Transverse colon (tissue), 4 donors: Measurements from ENCODE around the gene TNS1. TPM values are rescaled to one million over a fixed set of nuclear protein-coding genes. Genes with fewer than 3 reads are reported as not detected.
A peak's percentile ranks its signal among the peaks of the same experiment; 100 is the strongest.

Experiments
- DNase-seq: peaks from one replicate; pipeline ENCODE4 v3.0.0-alpha.2; 2019
- H3K27ac ChIP-seq, 4 donors: fragments of 200-600 bp; sonication (generic); 2 replicates each; pipeline ENCODE4 v1.5.1; 2016 to 2018; ENCODE audit warnings: inconsistent platforms in 4 of 4
- H3K27me3 ChIP-seq: fragments of 200-600 bp; sonication (generic); 2 replicates; pipeline ENCODE4 v1.5.1; 2017; ENCODE audit warnings: inconsistent platforms
- H3K36me3 ChIP-seq, 4 donors: fragments of 200-600 bp; sonication (generic); 2 replicates each; pipeline ENCODE4 v1.5.1; 2017 to 2019; ENCODE audit warnings: inconsistent platforms in 4 of 4
- H3K4me1 ChIP-seq, 4 donors: fragments of 200-600 bp; sonication (generic); 2 replicates each; pipeline ENCODE4 v1.5.1; 2017 to 2020; ENCODE audit warnings: inconsistent platforms in 4 of 4
- H3K4me3 ChIP-seq, 4 donors: fragments of 200-600 bp; sonication (generic); 1 replicate in 1 of 4; 2 replicates in 3 of 4; pipeline versions ENCODE4 v1.5.1 to v1.6.1; 2017 to 2019; ENCODE audit warnings: inconsistent platforms in 4 of 4
- H3K9me3 ChIP-seq, 2 donors: fragments of 200-600 bp; sonication (generic); 2 replicates each; pipeline ENCODE4 v1.5.1; 2017 to 2019; ENCODE audit warnings: inconsistent platforms in 2 of 2
- EP300 ChIP-seq: sonication (generic); formaldehyde crosslinking; IDR thresholded peaks from one replicate; pipeline ENCODE4 v1.6.1; 2017; ENCODE audit warnings: antibody characterized with exemption, low read depth
- POLR2A ChIP-seq: fragments of 450-650 bp; IDR thresholded peaks from one replicate; pipeline ENCODE4 v1.6.1; 2016; ENCODE audit warnings: antibody characterized with exemption, mild to moderate bottlenecking, moderate library complexity
- POLR2AphosphoS5 ChIP-seq, 3 donors: sonication (generic); formaldehyde crosslinking; IDR thresholded peaks; one replicate each; pipeline ENCODE4 v1.6.1; 2016; ENCODE audit warnings: antibody characterized with exemption in 3 of 3
- whole genome bisulfite sequencing, 2 donors: methylation state at CpG; one replicate each; pipeline ENCODE4 v1.1.5; 2018; ENCODE audit warnings: low coverage in 1 of 2; 5-methylcytosine and 5-hydroxymethylcytosine counted together
- in situ Hi-C, 4 donors: fragments of 200-750 bp; cut with MboI; loops; one replicate each; pipeline versions ENCODE4 v1.15.0 to v1.15.1; 2017; ENCODE audit warnings: low sequenced_read_pairs in 3 of 4, low pct_ligation_motif_present in 1 of 4, low pct_unique_long_range_greater_than_20kb in 1 of 4
- intact Hi-C: fragments of 100-400 bp; cut with DNase I; formaldehyde crosslinking; loops from one replicate; pipeline ENCODE4 v1.15.1; 2023; ENCODE audit warnings: low total_unique reads
- total RNA-seq, 4 donors: library from RNA; depleted of rRNA; stranded (reverse); fragments of >200 nt; gene quantifications; one replicate each; pipeline ENCODE4 v1.1.0, GENCODE V29; 2016
- TF ChIP-seq, protein P1 (sequence below), 5 experiments: fragments of 200-600 bp in 3 of 5; fragments of 450-650 bp in 2 of 5; sonication (generic) in 3 of 5; IDR thresholded peaks; 1 replicate in 2 of 5; 2 replicates in 3 of 5; pipeline ENCODE4 v1.5.1; 2016 to 2017; ENCODE audit warnings: antibody characterized with exemption in 5 of 5, inconsistent platforms in 3 of 5, mild to moderate bottlenecking in 2 of 5, moderate library complexity in 1 of 5

Gene TNS1
- total RNA-seq, 4 donors from 2014 or later, result 101 to 487 (median 231) TPM

- TF ChIP-seq POLR2A (no peak), EP300 (no peak), POLR2AphosphoS5 (IDR thresholded peaks at IDR 0.05) (no peak)
- TF ChIP-seq, protein P1, sequence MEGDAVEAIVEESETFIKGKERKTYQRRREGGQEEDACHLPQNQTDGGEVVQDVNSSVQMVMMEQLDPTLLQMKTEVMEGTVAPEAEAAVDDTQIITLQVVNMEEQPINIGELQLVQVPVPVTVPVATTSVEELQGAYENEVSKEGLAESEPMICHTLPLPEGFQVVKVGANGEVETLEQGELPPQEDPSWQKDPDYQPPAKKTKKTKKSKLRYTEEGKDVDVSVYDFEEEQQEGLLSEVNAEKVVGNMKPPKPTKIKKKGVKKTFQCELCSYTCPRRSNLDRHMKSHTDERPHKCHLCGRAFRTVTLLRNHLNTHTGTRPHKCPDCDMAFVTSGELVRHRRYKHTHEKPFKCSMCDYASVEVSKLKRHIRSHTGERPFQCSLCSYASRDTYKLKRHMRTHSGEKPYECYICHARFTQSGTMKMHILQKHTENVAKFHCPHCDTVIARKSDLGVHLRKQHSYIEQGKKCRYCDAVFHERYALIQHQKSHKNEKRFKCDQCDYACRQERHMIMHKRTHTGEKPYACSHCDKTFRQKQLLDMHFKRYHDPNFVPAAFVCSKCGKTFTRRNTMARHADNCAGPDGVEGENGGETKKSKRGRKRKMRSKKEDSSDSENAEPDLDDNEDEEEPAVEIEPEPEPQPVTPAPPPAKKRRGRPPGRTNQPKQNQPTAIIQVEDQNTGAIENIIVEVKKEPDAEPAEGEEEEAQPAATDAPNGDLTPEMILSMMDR (IDR thresholded peaks at IDR 0.05), result peak in 2 of 5 experiments; percentile 8 to 15
- Histone ChIP-seq H3K4me3 (no peak overlapping the region), H3K27ac (peak overlapping the region; percentile 85 to 95 (median 89)), H3K27me3 (no peaks in the 10 kb centered on the region), H3K4me1 (peaks cover 38 to 95% (median 63%) of the 10 kb centered on the region in 4 donors), H3K9me3 (no peaks in the 10 kb centered on the region), H3K36me3 (no peaks in the 10 kb centered on the region)
- intact Hi-C loops, result no loop called here
- DNase-seq, result no peak
- 57% methylated on average over 19 of the region's 20 CpGs; no CpG with 5 or more reads in 1 of the 2 donors for WGBS, 2 donors
- in situ Hi-C loops, result no loop called here
These were observed 84.3 kb downstream of the TNS1 start for GRCh38 chr2:217918308-217919024.

DNA sequence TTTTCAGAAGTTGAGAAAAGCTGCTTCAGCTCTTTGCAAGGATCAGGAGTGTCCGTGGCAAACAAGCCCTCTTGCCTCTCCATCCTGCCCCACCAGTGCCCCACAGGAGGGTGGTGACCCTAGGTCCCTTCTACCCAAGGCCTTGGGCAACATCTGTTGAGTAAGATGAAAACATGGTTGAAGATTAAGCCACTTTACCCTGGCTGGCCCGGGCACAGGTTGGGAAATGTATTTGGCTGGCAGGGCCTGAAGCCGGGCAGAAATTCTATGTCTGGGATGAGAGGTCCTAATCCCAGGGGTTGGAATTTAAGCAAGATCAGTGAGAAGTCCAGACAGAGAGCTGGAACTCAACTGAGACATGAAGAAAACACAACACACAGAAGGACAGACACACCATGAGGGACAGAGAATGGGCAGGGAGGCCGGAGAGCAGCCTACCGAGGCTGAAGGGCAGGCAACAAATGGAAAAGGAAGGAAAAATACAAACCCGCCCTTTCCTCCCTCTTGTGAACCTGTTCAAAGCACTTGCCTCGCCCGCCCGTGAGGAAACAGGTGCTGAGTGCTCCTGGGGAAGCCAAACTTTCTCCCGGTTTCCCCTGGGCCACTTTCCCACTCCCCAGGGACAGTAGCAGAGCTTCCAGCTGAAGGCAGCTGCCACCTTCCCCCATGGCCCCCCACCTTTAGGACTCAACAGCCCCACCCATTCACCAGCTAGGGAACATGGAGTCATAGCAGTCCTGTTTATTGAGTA is 86.1 kb downstream of the TNS1 start:
- in situ Hi-C loops, result no loop called here
- no peaks in the 10 kb centered on the region for H3K9me3 ChIP-seq
- H3K27me3 ChIP-seq, result no peaks in the 10 kb centered on the region
- no peak for DNase-seq
- no peak for TF ChIP-seq POLR2A
- peak in 1 of 3 donors; percentile 16 for TF ChIP-seq POLR2AphosphoS5 (IDR thresholded peaks at IDR 0.05)
- TF ChIP-seq, protein P1 (IDR thresholded peaks at IDR 0.05), result no peak
- TF ChIP-seq EP300, result no peak
- no peak overlapping the region for H3K4me3 ChIP-seq
- H3K4me1 ChIP-seq, result peaks cover 40 to 96% (median 66%) of the 10 kb centered on the region in 4 donors
- no peaks in the 10 kb centered on the region for H3K36me3 ChIP-seq
- intact Hi-C loops, result no loop called here
- 32 to 45% methylated on average over 3 to 10 of the region's 10 CpGs for WGBS, 2 donors
- H3K27ac ChIP-seq, result peak overlapping the region; percentile 85 to 95 (median 89)

DNA sequence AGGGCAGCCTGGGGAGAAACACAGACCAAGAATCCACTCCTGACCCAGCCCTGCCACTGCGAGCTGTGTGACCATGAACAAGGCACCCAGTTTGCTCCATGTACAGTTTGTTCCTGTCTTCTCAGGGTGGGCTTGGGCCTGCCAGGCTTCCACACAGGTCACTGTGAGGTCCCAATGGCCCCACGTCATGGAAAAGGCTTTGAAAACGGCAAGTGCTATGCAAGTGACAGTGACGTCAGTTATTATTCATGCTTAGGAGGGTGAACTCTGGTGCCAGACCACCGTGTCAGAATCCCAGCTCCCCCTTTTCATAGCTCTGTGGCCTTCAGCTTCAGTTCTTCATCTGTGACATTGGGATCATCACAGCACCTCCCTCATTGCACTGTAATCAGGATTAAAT is 87.1 kb downstream of the TNS1 start:
- Histone ChIP-seq H3K4me3 (no peak overlapping the region), H3K4me1 (peaks cover 50 to 97% (median 73%) of the 10 kb centered on the region in 4 donors), H3K36me3 (no peaks in the 10 kb centered on the region), H3K9me3 (no peaks in the 10 kb centered on the region), H3K27me3 (no peaks in the 10 kb centered on the region), H3K27ac (peak overlapping the region; percentile 85 to 95 (median 89))
- intact Hi-C loops (no loop called here), in situ Hi-C loops (no loop called here)
- DNase-seq, result no peak
- WGBS, 2 donors, result 55% methylated on average over 5 of the region's 5 CpGs; no CpG with 5 or more reads in 1 of the 2 donors
- peak; percentile 75 for TF ChIP-seq EP300
- peak in 2 of 3 donors; percentile 25 to 44 for TF ChIP-seq POLR2AphosphoS5 (IDR thresholded peaks at IDR 0.05)
- TF ChIP-seq POLR2A, result no peak

DNA sequence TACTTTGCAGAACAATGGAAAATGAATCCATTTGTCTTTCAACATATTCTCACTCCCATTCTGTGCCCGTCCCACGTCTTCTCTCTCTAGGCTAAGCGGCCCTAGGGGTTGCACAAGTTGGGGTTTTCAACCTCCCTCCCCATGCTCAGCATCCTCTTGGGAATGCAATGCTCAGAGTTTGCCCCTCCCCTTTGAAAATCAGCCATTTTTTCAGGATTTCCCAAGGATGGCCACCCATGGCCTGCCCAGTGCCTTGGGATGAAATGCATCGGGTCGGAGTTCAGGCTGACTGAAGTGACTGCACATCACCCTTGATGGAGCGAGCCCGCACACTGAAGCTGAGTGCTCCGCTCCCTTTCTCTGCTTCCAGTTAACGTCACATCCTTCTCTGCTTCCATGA is 87.9 kb downstream of the TNS1 start:
- intact Hi-C loops (no loop called here), in situ Hi-C loops (no loop called here)
- Histone ChIP-seq H3K4me1 (peaks cover 55 to 97% (median 73%) of the 10 kb centered on the region in 4 donors), H3K9me3 (no peaks in the 10 kb centered on the region), H3K4me3 (no peak overlapping the region), H3K27me3 (no peaks in the 10 kb centered on the region), H3K36me3 (no peaks in the 10 kb centered on the region), H3K27ac (peak overlapping the region; percentile 85 to 95 (median 89))
- WGBS, 2 donors, result 71 to 89% methylated on average over 3 to 9 of the region's 9 CpGs
- TF ChIP-seq POLR2A, result no peak
- TF ChIP-seq, protein P1 (IDR thresholded peaks at IDR 0.05), result no peak
- TF ChIP-seq EP300, result no peak
- TF ChIP-seq POLR2AphosphoS5 (IDR thresholded peaks at IDR 0.05), result peak in 1 of 3 donors; percentile 5
- no peak for DNase-seq
